HG03565 (cell line): Measurements from ENCODE around the gene ZDHHC14.

Experiments used
- ATAC-seq: cut with Tn5 transposase; IDR thresholded peaks from one replicate; pipeline ENCODE4 v1.9.1; 2021; ENCODE audit warnings: mild to moderate bottlenecking, moderate library complexity; ENCODE audit not compliant: unreplicated experiment

Gene ZDHHC14

DNA sequence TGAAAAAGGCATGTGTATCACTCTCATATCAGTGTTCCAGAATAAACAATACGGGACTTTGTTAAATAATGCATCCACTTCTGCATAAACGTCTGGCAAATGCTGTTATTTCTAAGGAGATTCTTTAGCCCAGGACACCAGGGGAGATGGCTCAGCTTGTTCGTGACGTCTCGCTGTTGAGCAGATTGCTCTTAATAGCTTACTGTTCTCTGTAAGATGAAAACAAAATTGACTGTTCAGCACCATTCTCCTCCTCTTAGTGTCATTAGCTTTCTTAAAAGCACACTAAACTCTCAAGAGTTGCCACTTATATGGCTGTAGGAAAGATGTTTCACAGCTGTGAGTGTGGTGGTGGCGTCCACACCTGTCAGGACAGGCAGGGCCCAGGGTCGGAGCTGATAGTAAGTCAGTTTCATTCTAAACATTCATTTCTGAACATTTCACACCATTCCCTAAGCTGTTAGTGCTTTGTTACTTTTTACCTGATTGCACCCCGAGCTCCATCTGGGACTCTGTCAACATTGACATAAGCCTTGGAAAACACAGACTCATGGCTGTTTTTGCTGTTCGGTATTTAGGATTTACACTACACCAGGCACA is 132.1 kb downstream of the ZDHHC14 start:
- no peak for ATAC-seq

DNA sequence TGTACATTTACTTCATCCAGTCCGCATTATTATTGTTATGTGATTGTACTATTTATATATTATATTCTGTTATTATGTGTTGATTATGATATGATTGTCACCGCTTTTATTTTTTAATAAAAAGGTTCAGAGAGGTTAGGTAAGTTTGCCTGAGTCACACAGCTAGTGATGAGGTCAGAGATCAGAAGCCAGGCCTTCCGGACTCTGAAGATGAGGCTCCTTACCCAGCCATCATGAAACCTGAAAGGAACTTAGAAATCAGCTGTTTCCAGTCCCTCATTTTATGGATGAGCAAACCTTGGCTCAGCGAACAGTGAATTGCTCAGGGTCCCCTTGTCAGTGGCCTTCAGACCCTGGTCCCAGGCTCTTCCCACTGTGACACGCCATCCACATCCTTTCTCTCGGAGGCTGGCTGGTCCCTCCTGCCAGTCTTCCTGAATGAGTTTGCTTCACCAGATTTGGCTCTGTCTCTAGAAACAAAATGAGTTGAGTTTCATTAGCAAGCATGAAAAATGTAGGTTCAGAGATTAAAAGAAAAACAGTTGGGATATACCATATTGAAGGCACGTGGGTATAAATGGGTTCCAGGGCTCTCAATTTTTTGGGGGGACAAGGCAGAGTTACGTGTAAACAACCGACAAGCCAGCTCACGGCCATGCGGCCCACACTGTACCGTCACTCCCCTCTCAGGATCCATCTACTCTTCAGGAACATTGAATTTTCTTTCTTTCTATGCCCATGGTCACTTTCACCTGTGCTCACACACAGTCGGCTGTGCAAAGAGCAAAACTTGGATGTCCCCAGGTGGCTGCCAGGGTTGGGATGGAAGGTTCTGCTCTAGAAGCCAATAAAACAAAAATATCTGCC is 132.9 kb downstream of the ZDHHC14 start:
- ATAC-seq = no peak

DNA sequence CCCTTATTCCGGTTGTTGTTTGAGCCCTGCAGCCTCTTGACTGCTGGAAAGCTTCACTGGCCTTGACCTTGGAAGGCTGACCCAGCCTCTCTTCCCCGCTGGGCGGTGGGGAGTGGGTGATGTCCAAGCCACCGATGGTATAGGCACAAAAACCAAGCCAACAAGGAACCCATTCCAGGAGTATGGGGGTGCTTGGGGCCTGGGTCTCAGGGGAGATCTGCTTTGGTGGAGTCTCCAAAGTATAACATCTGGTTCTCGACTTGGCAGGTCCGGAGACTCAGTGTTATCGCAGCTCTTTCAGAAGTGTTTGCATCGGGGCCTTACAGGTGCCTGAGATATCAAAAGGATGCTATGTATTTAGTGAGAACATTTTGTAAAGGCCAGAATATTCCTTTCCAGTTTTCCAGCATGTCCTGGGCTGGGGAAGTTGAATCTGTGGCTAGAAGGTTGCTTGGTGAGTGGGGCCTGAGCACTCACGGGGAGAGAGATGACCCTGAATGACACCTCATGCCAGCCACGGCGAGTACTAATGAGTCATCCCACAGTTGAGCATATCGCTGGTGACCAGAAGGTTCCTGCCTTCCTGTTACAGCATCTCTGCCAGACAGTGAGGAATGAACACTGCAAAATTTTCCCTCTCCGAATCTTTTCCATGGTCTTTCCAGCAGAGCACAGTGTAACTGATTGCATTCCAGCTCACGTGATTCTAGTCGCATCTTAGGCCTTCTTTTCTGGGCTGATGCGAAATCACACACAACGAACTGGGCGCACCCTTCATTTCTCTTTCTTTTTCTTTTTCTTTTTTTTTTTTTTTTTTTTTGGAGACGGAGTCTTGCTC is 133.9 kb downstream of the ZDHHC14 start:
- ATAC-seq = no peak

DNA sequence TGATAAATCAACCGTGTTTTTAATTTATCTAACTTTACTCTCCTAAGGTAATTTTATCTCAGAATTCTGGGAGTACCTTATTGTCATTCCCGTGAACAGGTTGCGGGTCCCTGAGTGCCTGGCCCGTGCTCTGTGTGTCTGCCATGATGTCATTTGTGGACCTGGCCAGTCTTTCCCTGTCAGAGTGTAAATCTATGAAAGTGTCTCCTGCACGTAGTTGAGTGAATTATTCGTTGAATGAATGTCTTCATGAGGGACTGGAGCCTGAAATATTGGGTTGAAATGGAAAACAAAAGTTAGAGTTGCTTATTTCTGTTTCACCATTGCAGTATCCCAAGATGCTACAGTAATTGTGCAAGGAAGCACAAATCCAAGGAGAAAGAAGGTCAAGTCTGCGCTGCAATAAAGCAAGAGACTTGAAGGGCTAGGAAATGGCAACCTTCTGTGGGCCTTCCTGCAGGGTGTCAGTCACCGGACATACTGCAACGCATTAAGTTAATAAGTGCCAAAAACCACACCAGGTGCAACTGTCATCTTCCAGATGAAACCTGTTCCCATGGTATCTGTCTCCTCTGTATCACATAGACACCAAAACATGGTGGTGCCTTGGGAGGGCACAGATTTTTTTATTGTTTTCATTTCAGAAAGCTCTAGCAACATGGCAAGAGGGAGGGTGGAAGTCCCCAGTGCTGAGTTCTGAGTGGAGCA is 135.5 kb downstream of the ZDHHC14 start:
- ATAC-seq = no peak

DNA sequence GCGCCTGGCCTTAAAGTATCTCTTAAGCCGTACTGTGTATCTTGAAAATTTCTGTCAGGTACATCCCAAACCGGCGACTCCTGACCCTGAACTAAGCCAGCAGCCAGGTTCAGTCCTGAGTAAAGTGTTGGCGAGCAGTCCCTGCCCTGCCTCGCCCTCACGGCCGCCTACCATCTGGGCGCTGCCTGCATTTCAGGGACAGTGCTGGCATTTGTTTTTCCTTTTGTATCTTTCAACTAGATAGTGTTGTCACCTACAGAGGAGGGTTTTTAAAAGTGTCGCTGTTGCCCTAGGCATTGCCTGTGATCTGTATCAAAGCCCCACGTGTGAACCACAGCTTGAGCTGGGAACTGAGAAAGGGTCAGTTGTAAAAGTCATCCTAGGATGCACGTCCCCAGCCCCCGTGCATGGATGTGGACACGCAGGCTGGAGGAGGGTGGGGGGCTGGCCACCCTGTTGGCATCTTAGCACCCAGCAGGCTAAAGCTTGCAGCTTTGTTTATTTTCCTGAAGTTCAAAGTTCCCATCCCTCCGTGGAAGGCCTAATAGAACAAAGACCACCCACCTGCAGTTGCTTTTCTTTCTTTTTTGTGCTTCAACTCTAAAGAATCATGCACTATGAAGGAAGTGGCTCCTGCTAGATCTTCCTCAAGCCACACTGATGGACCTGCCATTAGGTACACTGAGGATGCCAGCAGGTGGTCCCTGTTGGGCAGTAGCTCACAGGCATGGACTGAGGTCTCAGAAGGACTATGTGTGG is 136.8 kb downstream of the ZDHHC14 start:
- no peak for ATAC-seq

DNA sequence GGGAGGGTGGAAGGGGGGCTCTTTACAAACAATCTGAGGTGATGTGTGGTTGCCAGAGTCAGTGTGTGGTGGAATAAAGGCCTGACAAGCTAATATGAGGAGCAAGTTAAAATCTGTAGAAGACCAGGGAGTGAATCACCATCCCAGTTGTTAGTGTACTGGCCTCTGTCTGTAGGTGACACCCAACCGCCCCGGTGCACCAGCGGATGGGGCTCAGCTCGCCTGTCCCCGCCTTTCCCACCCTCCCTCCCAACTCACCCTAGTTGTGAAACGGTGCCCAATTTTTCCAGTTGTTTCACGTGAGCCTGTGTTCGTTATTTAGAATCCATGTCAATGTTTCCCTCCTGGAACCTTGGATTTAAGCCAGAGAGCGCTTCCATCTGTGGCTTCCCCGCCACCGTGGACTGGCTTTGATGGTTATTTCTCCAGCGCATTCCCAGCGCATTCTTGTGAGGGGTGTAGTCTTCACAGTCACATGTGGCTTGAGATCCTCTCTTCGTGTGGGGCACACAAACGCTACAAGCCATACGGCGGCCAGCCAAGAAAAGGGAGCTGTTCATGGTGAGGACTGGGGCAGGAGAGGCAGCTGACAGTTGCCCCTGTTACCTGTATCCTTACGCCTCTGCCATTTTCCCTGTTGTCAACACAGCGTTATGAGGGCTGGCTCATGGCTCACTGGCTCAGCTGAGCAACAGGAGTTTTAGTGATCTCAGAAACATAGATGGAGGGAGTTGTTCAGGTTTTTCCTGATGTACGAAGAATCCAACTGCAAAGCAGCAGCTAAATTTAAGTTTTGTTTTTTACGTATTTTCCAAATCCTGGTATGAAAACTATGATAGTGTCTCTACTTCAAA is 137.6 kb downstream of the ZDHHC14 start:
- ATAC-seq = no peak

DNA sequence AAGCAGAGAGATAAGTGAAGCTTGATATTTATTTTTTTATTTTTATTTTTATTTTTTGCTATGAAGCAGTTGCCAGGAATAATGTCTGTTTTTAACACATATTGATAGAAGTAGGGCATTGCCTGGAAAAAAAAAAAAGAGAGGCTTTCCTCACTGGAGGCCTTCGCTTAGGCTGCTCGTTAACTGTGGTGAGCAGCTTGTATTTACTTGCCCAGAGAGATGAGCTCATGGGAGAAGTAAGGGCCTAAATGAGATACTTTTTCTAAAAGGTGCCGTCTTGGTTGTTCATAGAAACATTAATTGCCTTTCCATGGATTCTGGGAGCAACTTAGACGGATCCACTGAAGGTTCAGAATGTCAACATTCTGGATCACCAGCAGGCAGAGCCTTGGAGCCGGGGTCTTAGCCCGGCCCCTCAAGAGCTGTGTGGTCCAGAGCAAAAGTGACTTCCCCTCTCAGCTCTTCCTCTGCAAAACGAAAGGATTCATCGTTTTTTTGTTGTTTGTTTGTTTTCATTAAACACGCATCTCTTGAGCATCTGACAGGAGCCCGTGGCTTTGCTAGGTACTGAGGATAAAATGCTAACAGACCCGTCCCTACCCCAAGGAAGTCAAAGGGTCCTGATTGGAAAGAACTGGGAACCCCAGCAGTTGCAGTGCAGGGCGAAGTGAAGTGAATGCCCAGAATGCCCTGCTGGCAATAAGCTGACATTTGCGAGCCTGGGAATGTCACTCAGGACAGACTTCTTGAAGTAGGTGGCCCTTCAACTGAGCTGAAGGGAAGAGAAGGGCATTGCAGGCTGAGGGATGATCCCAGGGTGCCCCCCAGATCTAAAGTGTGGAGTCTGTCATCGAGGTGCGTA is 138.5 kb downstream of the ZDHHC14 start:
- ATAC-seq = no peak

DNA sequence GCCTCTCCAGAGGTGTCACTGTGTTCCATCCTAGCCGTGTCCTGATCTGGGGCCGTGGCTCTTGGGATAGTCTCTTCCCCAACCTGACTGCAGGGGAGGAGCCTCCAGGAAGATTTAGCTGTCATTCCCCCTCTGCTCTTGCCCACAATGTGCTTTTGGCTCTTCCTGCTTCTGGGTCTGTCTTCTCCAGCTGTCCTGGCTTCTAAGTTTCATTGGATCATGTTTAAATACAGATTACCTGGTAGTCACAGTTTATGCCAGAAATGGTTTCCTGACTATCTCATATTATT is 139.1 kb downstream of the ZDHHC14 start:
- no peak for ATAC-seq

DNA sequence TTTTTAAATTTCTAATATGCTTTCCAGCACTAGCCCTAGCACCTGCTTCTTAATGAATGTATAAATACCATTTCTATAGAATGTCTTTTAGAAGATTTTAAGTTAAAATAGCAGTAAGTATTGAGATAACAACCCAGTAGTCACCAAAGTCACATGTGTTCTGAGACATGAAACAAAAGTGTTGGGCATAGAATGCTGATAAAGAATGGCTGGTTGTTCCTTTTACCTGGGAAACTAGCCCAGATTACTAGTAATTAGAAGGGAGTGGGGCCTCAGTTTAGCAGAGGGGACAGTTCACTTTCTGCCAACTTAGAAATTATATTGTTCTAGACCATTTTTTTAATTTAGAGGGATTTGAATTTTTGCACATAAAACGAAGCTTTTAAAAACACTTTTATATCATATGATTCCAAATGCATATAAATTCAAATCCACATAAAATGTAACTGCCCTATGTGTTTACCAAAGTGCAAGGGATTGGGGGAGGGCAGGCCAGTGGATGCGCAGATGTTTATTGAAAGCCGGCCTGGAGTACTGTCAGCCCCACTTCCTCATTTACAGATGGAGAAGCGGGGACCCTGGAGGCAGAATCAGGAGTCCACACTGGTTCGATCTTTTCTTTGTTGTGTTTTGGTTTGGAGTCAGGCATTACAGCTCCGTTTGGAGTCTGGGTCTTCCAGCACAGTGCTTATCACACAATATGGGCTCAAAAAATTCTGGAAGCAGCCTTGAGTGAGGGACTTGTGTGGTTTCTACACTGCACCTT is 139.8 kb downstream of the ZDHHC14 start:
- ATAC-seq = no peak

DNA sequence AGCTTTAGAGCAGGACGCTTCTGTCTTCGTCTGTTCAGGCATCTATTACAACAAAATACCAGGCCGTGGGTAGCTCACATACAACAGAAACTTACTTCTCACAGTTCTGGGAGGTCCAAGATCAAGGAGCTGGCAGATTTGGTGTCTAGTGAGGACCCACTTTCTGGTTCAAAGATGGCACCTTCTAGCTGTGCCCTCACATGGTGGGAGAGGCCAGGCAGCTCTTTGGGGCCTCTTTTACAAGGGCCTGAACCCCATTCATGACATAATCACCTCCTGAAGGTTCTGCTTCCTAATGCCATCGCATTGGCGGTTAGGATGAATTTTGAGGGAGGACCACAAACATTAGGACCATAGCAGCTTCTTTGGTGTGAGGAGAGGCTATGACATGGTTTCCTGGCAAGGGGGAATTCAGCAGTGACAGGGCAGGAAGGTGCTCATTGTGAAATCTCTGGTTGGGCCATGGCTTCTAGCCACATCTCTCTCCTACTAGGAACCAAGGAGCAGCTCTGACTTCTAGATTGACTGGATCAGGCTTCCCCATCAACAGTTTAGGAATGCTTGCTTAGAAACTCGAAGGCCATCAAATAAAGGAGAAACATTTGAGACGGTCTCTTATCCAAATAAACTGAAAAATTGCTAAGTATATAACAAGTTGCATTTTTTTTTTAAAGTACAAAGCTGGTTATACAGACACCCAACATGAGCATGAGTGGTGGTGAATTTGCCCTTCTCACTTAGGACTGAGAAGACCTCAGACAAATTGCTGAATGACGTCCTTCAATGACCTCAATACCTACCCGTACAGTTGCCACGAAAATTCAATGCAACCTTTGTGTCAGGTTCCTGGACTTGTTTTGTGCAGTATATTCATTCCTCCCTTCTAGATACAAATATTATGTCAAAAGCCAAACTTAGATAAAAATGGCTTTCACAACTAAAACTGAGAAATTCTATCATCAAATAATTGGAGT is 140.7 kb downstream of the ZDHHC14 start:
- ATAC-seq = no peak

DNA sequence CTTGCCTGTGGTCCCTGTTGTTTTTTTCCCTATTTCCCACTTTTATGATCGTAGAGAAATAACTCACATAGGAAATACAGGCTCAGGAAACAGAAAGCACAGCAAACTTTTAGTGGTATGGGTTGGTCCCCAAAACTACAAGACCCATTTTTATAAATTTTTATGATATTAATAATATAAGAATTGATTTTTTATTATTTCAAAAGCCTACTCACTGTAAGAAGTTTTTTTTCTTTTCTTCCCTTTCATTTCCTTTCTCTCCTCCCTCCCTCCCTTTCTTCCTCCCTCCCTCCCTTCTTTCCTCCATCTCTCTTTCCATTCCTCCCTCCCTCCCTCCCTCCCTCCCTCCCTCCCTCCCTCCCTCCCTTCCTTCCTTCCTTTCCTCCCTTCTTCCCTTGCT is 141.5 kb downstream of the ZDHHC14 start:
- no peak for ATAC-seq

DNA sequence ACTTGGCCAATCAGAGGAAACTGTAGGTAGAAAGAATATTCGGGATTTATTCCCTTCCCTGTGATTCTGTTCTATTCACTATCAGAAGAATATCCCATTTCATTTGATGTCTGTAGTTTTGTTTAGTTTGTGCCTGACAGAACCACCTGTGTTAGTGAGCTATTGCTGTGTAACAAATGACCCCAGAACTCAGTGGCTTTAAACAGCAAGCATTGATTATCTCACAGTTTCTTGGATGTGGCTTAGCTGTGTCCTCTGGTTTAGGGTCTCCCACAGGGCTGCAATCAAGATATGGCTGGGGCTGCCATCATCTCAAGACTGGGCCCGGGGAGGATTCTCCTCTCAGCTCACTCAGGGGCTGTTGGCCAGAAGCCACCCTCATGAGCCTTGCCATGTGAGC is 143.7 kb downstream of the ZDHHC14 start:
- ATAC-seq = no peak

DNA sequence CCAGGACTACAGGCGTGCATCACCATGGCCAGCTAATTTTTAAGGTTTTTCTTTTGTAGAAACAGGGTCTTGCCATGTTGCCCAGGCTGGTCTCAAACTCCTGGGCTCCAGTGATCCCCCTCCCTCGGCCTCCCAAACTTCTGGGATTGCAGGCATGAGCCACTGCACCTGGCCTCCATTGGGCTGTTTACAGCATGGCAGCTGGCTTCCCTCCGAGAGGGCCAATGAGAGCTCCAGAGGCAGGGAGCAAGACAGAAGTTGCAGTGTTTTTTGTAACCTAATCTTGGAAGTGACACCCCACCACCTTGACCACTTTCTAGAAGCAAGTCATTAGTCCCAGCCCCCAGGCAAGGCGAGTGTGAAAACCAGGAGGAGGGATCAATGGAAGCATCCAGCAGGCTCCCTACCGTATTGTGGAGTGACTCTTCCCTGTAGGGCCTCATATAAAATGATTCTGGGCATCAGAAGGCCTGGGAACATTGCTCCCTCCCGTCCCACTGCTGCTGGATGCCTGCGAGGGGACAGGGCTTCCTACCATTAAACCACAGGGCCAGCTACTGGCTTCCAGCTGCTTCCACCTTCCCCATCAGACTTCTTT is 144.4 kb downstream of the ZDHHC14 start:
- no peak for ATAC-seq

DNA sequence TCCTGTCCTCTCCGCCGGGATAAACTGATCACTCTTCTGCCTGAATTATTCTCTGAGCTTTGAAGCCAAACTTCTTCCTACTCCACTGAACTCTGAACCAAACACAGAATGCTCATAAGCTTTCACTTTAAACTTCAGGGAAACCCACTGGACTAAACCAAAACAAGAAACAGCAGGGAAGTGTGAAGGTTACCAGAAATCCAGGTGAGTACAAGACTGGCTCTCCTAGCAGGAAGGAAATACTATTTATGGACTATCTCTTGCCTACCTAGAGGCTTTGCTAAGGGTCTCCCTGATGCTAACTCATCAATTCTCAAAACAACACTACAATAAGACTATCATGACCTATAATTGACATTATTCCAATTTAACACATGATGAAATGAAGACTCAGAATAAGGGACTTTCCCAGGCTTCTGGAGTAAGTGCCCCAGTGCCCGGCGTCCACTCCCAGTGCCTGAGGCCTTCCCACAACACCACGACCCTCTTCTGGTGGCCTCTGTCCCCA is 145.0 kb downstream of the ZDHHC14 start:
- ATAC-seq = no peak

DNA sequence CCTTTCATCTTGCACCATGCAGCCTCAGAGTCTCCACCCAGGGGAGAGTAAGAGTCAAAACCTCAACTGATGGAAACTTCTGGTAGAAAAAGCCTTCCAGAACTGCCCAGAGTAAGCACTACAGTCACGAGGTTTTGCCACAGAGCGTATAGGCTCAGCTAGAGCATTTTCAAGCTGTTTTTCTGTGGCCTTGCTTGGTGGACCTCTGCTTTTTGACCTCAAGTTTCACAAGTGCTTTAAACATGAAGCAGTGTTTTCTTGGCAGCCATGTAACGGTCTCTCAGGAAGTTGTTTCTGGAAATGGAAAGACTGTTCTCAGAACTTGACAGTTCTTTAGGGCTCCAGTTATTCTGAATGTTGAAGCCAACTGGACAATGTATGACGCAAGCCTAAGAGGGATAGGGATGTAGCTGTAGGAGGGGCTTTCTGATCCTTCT is 146.5 kb downstream of the ZDHHC14 start:
- peak; percentile 72 for ATAC-seq
